Testis (tissue), 2 donors: ENCODE results near the gene CR2.

Experiments
- POLR2A ChIP-seq: fragments of 450-650 bp; IDR thresholded peaks from one replicate; pipeline ENCODE4 v1.6.1; 2017; ENCODE audit warnings: antibody characterized with exemption, mild to moderate bottlenecking, moderate library complexity
- TF ChIP-seq, protein P1 (sequence below), 3 experiments: fragments of 450-650 bp in 2 of 3; fragments of 200-600 bp in 1 of 3; sonication (generic) in 1 of 3; IDR thresholded peaks; one replicate each; pipeline ENCODE4 v1.5.1; 2016 to 2019; ENCODE audit warnings: antibody characterized with exemption in 3 of 3, mild to moderate bottlenecking in 2 of 3, moderate library complexity in 1 of 3

DNA sequence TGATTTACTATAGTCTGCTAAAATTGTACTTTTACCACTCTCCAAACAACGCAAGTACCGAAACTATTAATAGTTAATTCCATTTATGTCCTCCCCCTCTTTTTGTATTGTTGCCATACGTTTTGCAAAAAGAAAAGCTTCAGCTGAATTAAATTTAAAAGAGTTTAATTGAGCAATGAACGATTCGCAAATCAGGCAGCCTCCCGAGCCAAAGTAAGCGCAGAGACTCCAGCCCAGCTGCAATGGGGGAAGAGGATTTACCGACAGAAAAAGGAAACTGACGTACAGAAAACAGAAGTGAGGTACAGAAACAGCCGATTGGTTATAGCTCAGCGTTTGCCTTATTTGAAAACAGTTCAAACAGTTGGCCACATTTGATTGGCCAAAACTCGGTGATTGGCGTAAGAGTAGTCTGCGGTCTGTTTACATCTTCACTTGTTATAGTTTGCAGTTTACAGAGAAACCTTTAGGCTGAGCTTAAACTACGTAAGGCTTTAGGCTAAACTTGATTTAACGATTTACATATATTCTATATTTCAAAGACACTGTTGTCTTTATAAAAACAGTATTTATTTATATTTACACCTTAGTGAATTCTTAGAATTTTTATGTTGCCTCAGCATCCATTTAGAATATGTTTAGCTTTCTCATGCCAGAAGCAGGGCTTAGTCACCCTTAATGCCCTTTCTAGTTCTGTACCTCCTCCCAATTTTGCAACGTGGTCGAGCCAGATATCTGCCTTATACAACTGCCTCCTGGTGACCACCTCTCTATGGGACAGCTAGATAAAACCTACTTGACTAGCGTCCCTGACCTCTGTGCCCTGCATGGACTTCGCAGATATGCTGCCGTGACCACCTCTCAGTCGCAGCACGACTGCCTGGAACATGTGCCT is 65.6 kb downstream of the CR2 start:
- no peak for TF ChIP-seq POLR2A
- TF ChIP-seq, protein P1, sequence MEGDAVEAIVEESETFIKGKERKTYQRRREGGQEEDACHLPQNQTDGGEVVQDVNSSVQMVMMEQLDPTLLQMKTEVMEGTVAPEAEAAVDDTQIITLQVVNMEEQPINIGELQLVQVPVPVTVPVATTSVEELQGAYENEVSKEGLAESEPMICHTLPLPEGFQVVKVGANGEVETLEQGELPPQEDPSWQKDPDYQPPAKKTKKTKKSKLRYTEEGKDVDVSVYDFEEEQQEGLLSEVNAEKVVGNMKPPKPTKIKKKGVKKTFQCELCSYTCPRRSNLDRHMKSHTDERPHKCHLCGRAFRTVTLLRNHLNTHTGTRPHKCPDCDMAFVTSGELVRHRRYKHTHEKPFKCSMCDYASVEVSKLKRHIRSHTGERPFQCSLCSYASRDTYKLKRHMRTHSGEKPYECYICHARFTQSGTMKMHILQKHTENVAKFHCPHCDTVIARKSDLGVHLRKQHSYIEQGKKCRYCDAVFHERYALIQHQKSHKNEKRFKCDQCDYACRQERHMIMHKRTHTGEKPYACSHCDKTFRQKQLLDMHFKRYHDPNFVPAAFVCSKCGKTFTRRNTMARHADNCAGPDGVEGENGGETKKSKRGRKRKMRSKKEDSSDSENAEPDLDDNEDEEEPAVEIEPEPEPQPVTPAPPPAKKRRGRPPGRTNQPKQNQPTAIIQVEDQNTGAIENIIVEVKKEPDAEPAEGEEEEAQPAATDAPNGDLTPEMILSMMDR (IDR thresholded peaks at IDR 0.05) = no peak
